ENCODE measurements around the gene OAS3. TPM values are rescaled to one million over a fixed set of nuclear protein-coding genes. Genes with fewer than 3 reads are reported as not detected.

Gene OAS3
- total RNA-seq, 1 experiment from 2014 or later = 42.6 TPM

DNA sequence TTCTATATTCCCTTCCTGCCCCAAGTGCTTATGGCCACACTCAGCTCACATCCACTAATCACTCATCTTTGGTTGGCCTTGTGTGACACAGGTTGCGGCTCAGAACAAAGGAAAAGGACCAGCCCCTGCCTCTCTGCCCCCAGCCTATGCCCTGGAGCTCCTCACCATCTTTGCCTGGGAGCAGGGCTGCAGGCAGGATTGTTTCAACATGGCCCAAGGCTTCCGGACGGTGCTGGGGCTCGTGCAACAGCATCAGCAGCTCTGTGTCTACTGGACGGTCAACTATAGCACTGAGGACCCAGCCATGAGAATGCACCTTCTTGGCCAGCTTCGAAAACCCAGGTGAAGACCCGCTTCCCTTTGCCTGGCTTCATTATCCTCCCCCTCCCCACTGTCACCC, 24.3 kb downstream of the OAS3 start:
- TF ChIP-seq CTCF (conservative IDR thresholded peaks at IDR 0.05; ENCODE audit: low read depth, low read length) (no peak), EZH2 (IDR thresholded peaks at IDR 0.05; ENCODE audit: borderline replicate concordance, low read depth, low read length, poor library complexity, severe bottlenecking) (no peak)
- no peaks in the 10 kb centered on the region for H3K4me1 ChIP-seq (ENCODE audit: insufficient read depth, low read length, poor library complexity, severe bottlenecking)
- ChIA-PET POLR2A (ENCODE audit: low non-redundant PET) (no interaction called here), CTCF (no interaction called here)
- DNase-seq (ENCODE audit: low spot score) = no peak
- no peaks in the 10 kb centered on the region for H3K9me3 ChIP-seq (ENCODE audit: low read depth, low read length, poor library complexity, severe bottlenecking)
- H3K36me3 ChIP-seq (ENCODE audit: insufficient read depth, low read length, poor library complexity, severe bottlenecking) = peaks cover 5% of the 10 kb centered on the region
- H3K27ac ChIP-seq (ENCODE audit: low read depth, low read length, poor library complexity, severe bottlenecking) = no peak overlapping the region
- BruUV-seq (replicated peaks) = no TSS peak
- H3K4me3 ChIP-seq (ENCODE audit: low read depth, low read length, poor library complexity, severe bottlenecking) = no peak overlapping the region
- intact Hi-C loops (cut with micrococcal nuclease; ENCODE audit: unreplicated experiment) = no loop called here
- H3K27me3 ChIP-seq (replicated peaks; ENCODE audit: insufficient read depth, low read depth, low read length, poor library complexity) = no peaks in the 10 kb centered on the region

DNA sequence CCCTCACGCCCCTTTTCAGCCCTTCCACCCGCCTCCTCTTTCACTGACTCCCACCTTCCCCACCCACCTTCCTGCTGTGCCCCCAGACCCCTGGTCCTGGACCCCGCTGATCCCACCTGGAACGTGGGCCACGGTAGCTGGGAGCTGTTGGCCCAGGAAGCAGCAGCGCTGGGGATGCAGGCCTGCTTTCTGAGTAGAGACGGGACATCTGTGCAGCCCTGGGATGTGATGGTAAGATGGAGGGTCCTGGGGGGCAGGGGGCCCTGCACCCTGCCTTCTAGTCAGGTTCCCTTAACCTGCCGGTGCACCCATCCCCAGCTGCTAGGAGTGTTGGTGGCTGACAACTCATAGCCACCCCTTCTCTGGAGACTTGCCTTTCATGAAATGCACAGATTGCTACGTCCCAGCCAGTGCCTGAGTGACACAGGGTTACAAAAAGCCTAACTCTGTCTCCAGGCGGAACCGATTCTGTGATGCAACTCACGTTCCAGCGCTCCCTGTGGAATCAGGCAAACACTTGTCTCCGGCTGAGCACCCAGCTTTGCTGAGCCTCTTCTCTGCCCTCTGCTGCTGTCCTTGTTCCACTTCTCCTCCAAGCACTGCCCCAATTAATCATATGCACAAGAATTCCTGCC, 25.1 kb downstream of the OAS3 start:
- intact Hi-C loops (cut with micrococcal nuclease; ENCODE audit: unreplicated experiment) = no loop called here
- TF ChIP-seq EZH2 (IDR thresholded peaks at IDR 0.05; ENCODE audit: borderline replicate concordance, low read depth, low read length, poor library complexity, severe bottlenecking) (no peak), CTCF (conservative IDR thresholded peaks at IDR 0.05; ENCODE audit: low read depth, low read length) (no peak)
- H3K27ac ChIP-seq (ENCODE audit: low read depth, low read length, poor library complexity, severe bottlenecking) = no peak overlapping the region
- H3K36me3 ChIP-seq (ENCODE audit: insufficient read depth, low read length, poor library complexity, severe bottlenecking) = peaks cover 5% of the 10 kb centered on the region
- H3K4me3 ChIP-seq (ENCODE audit: low read depth, low read length, poor library complexity, severe bottlenecking) = no peak overlapping the region
- no peaks in the 10 kb centered on the region for H3K9me3 ChIP-seq (ENCODE audit: low read depth, low read length, poor library complexity, severe bottlenecking)
- DNase-seq (ENCODE audit: low spot score) = no peak
- H3K27me3 ChIP-seq (replicated peaks; ENCODE audit: insufficient read depth, low read depth, low read length, poor library complexity) = no peaks in the 10 kb centered on the region
- BruUV-seq (replicated peaks) = no TSS peak
- ChIA-PET CTCF (no interaction called here), POLR2A (ENCODE audit: low non-redundant PET) (no interaction called here)
- no peaks in the 10 kb centered on the region for H3K4me1 ChIP-seq (ENCODE audit: insufficient read depth, low read length, poor library complexity, severe bottlenecking)

- H3K4me1 ChIP-seq (ENCODE audit: insufficient read depth, low read length, poor library complexity, severe bottlenecking) = no peaks in the 10 kb centered on the region
- H3K36me3 ChIP-seq (ENCODE audit: insufficient read depth, low read length, poor library complexity, severe bottlenecking) = peaks cover 5% of the 10 kb centered on the region
- no TSS peak for BruUV-seq (replicated peaks)
- no peaks in the 10 kb centered on the region for H3K27me3 ChIP-seq (replicated peaks; ENCODE audit: insufficient read depth, low read depth, low read length, poor library complexity)
- no peak overlapping the region for H3K27ac ChIP-seq (ENCODE audit: low read depth, low read length, poor library complexity, severe bottlenecking)
- H3K9me3 ChIP-seq (ENCODE audit: low read depth, low read length, poor library complexity, severe bottlenecking) = no peaks in the 10 kb centered on the region
- TF ChIP-seq EZH2 (IDR thresholded peaks at IDR 0.05; ENCODE audit: borderline replicate concordance, low read depth, low read length, poor library complexity, severe bottlenecking) (no peak), CTCF (conservative IDR thresholded peaks at IDR 0.05; ENCODE audit: low read depth, low read length) (no peak)
- intact Hi-C loops (cut with micrococcal nuclease; ENCODE audit: unreplicated experiment) = no loop called here
- no peak for DNase-seq (ENCODE audit: low spot score)
- POLR2A ChIA-PET (ENCODE audit: low non-redundant PET) = no interaction called here
- CTCF ChIA-PET = no interaction called here
- H3K4me3 ChIP-seq (ENCODE audit: low read depth, low read length, poor library complexity, severe bottlenecking) = no peak overlapping the region
Measured at GRCh38 chr12:112964067-112964670, 25.9 kb downstream of the OAS3 start.
